Fibroblast of the aortic adventitia (primary cell): ENCODE measurements around the gene CHIA. TPM values are rescaled to one million over a fixed set of nuclear protein-coding genes. Genes with fewer than 3 reads are reported as not detected.
"Not testable (repeated sequence)": the region's sequence is repeated elsewhere in the genome, so short reads cannot be mapped to it uniquely, and the experiment has no call there.

Experiments
- DNase-seq: peaks from one replicate; pipeline ENCODE4 v3.0.0-alpha.2; 2010; ENCODE audit warnings: low read depth
- H3K4me3 ChIP-seq: 2 replicates; pipeline ENCODE4 v1.5.1; 2011; ENCODE audit warnings: low read depth, mild to moderate bottlenecking, control low read depth, low read length, moderate library complexity
- total RNA-seq: library from RNA; depleted of rRNA; stranded (reverse); fragments of >200 nt; gene quantifications from 2 replicates; pipeline ENCODE4 v1.2.3, GENCODE V29; 2012; ENCODE audit warnings: low replicate concordance
- TF ChIP-seq, protein P1 (sequence below): IDR thresholded peaks from 2 replicates; pipeline ENCODE4 v1.5.1; 2011; ENCODE audit warnings: mild to moderate bottlenecking, low read length, control low read depth, inconsistent platforms; ENCODE audit not compliant: insufficient read depth

Gene CHIA
- total RNA-seq, 1 donor: not detected

DNA sequence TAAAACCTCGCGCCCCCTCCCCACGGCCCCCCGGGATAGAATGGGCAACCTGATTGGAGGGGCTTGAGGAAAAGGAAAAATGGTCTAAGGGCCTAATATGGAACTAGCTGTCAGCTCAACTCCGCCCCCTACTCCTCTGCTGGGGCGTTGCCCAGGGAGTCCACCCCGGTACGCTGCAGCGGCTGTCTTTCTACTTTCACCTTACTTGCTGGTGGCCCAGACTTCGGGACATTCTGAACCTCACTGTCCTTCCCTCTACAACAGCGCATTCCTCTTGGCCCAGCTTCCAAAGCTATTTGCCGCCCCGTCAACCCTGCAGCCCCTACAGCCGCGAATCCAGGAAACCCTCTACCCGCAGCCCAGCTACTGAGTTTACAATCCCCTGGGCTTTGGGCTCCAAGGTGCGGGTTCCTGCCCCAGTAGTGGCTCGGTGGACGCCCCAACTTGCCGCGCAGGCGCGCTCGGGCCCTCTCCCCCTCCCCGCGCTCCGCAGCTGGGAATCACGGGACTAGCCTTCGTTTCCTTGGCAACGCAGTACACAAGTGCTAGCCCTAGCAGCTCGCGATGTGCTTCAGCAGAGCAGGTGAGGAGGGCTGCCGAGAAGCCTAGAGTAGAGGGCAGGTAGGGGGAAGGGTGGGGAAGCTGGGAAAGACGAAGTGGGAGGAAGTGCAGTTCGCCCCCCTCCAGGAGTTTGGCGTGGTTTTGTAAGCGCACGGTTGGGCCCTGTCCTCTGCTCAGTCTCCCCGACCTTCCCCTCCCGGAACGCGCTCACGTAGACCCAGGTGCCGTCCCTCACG, 55.6 kb downstream of the CHIA start:
- TF ChIP-seq, protein P1, sequence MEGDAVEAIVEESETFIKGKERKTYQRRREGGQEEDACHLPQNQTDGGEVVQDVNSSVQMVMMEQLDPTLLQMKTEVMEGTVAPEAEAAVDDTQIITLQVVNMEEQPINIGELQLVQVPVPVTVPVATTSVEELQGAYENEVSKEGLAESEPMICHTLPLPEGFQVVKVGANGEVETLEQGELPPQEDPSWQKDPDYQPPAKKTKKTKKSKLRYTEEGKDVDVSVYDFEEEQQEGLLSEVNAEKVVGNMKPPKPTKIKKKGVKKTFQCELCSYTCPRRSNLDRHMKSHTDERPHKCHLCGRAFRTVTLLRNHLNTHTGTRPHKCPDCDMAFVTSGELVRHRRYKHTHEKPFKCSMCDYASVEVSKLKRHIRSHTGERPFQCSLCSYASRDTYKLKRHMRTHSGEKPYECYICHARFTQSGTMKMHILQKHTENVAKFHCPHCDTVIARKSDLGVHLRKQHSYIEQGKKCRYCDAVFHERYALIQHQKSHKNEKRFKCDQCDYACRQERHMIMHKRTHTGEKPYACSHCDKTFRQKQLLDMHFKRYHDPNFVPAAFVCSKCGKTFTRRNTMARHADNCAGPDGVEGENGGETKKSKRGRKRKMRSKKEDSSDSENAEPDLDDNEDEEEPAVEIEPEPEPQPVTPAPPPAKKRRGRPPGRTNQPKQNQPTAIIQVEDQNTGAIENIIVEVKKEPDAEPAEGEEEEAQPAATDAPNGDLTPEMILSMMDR: no peak
- peak; percentile 72 for DNase-seq
- H3K4me3 ChIP-seq: peak overlapping the region; percentile 71

DNA sequence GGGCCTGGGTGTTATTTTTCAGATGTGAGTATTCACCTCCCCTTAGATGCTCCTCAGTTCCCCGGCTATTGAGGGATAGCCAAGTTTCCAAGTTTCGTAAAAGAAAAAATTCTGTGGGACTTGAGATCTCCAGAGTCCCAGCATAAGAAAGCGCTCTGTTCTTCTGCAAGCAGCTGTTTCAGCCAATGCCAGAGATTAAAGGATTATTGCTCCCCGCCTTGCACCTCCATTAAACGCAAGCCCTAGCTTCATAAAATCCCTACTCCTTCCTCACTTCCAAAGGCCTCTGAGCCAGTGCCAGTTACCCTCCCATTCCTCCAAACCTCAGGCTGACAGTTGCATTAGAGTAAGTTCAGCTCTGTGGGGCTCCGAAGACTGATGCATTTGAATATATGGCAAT, 56.4 kb downstream of the CHIA start:
- peak overlapping the region; percentile 71 for H3K4me3 ChIP-seq
- no peak for DNase-seq
- TF ChIP-seq, protein P1: no peak

DNA sequence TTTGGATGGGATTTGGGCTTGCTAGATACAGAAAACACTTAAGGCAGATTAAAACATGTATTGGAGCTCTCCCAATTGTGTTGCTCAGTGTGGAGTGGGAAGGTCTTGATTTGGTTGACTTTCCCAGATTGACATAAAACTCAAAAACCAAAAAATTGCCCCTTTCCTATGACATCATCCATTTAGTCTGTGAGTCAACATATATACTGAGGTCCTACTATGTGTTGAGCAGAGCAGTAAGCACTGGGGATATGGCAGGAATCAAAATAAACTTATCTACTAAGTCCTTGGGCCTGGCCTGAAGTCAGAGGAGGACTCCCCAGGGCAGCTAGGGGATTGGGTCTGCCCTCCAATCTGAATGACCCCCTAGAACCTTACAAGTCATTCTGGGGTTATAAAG, 61.0 kb downstream of the CHIA start:
- no peak overlapping the region for H3K4me3 ChIP-seq
- TF ChIP-seq, protein P1: no peak
- DNase-seq: no peak

DNA sequence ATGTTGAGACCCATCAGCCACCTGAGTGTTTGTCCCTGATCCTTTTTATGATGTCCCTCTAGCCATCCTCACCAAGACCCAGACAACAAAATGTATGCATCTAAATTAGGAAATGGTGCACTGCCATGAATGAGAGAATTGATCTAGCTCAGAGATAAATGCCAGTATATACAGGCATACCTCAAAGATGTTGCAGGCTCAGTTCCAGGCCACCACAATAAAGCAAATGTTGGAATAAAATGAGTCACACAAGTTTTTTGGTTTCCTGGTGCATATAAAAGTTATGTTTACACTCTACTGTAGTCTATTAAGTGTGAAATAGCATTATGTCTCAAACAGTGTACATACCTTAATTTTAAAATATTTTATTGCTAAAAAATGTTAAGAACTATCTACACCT, 63.9 kb downstream of the CHIA start:
- DNase-seq: no peak
- TF ChIP-seq, protein P1: no peak
- H3K4me3 ChIP-seq: no peak overlapping the region

DNA sequence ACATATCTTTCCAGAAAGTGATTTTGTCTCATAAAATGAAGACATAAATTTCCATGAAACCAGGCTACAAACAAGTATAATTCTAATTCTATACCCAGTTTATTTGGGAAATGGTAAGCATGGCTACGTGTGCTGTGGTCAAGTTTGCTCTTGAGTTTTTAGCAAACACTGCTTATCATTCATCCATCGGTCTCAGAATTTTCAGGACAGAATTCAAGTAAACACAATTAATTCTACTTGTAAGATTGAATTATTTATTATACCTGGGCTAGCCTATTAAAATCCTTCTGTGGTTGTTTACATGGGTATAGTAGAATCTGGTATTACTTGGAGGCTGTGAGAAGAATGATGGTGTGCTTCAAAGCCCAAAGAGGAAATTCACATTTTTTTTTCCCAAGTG, 68.3 kb downstream of the CHIA start:
- H3K4me3 ChIP-seq: no peak overlapping the region
- DNase-seq: no peak
- TF ChIP-seq, protein P1: no peak

DNA sequence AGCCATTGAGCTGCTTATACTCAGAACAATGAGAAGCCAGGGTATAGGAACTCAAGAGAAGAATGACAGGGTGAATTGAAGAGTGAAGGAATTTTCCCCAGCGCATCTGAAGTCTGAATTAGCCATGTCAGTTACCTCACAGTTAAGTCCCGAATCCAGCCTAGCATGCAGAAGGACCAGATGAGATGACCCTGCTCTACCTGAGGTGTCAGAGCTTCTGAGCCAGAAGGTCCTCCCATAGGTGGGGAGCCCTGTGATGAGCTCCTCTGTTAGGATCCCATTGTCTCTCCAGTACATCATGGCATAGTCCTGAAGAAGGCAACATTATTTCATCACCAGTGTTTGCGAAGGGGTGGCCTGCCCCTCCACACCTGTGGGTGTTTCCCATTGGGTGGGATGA, 68.7 kb downstream of the CHIA start:
- TF ChIP-seq, protein P1: no peak

DNA sequence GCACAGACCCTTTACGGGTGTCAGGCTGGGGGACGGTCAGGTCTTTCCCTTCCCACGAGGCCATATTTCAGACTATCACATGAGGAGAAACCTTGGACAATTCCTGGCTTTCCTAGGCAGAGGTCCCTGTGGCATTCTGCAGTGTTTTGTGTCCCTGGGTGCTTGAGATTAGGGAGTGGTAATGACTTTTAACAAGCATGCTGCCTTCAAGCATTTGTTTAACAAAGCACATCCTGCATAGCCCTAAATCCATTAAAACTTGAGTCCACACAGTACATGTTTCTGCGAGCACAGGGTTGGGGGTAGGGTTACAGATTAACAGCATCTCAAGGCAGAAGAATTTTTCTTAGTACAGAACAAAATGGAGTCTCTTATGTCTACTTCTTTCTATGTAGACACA, 69.6 kb downstream of the CHIA start:
- not testable (repeated sequence) for H3K4me3 ChIP-seq, DNase-seq

More for the DNA sequence above, 68.7 kb downstream of the CHIA start:
- no peak for DNase-seq
- no peak overlapping the region for H3K4me3 ChIP-seq
